ENCODE measurements around the gene TMUB2. TPM values are rescaled to one million over a fixed set of nuclear protein-coding genes. Genes with fewer than 3 reads are reported as not detected.

The TMUB2 gene
- total RNA-seq, 2 experiments from 2014 or later: 33.3 to 34.8 TPM

- Histone ChIP-seq H3K4me3 (ENCODE audit: low read length) (no peak overlapping the region), H3K4me1 (ENCODE audit: insufficient read depth, low read length) (peaks cover 93% of the 10 kb centered on the region), H3K9me3 (ENCODE audit: control insufficient read depth in 1 of 2, insufficient read depth in 1 of 2, low read length in 2 of 2) (no peaks in the 10 kb centered on the region), H3K27ac (ENCODE audit: low read depth in 1 of 2, low read length in 2 of 2) (peak overlapping the region; percentile 18 to 62), H3K36me3 (ENCODE audit: insufficient read depth, low read length) (peaks cover 68% of the 10 kb centered on the region), H3K27me3 (ENCODE audit: control insufficient read depth in 1 of 2, insufficient read depth in 2 of 2, low read length in 2 of 2) (no peaks in the 10 kb centered on the region)
- no peak for DNase-seq
- POLR2A ChIA-PET: interaction anchor here (1.0 to 5.1 kb wide), 3 partner anchors 7 to 112 kb away, joined by 3 to 84 read pairs (median 68); partner anchors contain the start of genes SLC25A39 and UBTF
- Mint-ChIP-seq H3K27ac (peak overlapping the region; percentile 86), H3K4me3 (peak overlapping the region; percentile 82), H3K4me1 (ENCODE audit: low read depth) (peaks cover 56% of the 10 kb centered on the region), H3K27me3 (no peaks in the 10 kb centered on the region), H3K9me3 (no peaks in the 10 kb centered on the region), H3K36me3 (ENCODE audit: low read depth) (peaks cover 73% of the 10 kb centered on the region)
- ATAC-seq (ENCODE audit: poor library complexity): no peak
- intact Hi-C loops (cut with DNase I, micrococcal nuclease): no loop called here
- no peak for TF ChIP-seq CTCF (IDR thresholded peaks at IDR 0.05)
- CTCF ChIA-PET: no interaction called here
Observed at GRCh38 chr17:44213403-44214229, 26.8 kb downstream of the TMUB2 start.

GRCh38 chr17:44214230-44214494 lies 27.4 kb downstream of the TMUB2 start:
- intact Hi-C loops (cut with DNase I, micrococcal nuclease): no loop called here
- DNase-seq (no peak), ATAC-seq (ENCODE audit: poor library complexity) (no peak)
- Mint-ChIP-seq H3K4me1 (ENCODE audit: low read depth) (peaks cover 56% of the 10 kb centered on the region), H3K27me3 (no peaks in the 10 kb centered on the region), H3K9me3 (no peaks in the 10 kb centered on the region), H3K27ac (peak overlapping the region; percentile 86), H3K4me3 (peak overlapping the region; percentile 82), H3K36me3 (ENCODE audit: low read depth) (peaks cover 71% of the 10 kb centered on the region)
- Histone ChIP-seq H3K4me3 (ENCODE audit: low read length) (no peak overlapping the region), H3K27me3 (ENCODE audit: control insufficient read depth in 1 of 2, insufficient read depth in 2 of 2, low read length in 2 of 2) (no peaks in the 10 kb centered on the region), H3K27ac (ENCODE audit: low read depth in 1 of 2, low read length in 2 of 2) (peak overlapping the region; percentile 18 to 62), H3K9me3 (ENCODE audit: control insufficient read depth in 1 of 2, insufficient read depth in 1 of 2, low read length in 2 of 2) (no peaks in the 10 kb centered on the region), H3K36me3 (ENCODE audit: insufficient read depth, low read length) (peaks cover 63% of the 10 kb centered on the region), H3K4me1 (ENCODE audit: insufficient read depth, low read length) (peaks cover 89% of the 10 kb centered on the region)
- POLR2A ChIA-PET: interaction anchor here (5.1 kb wide), 1 partner anchor 111 kb away, joined by 68 read pairs; the partner anchor contains the start of gene SLC25A39
- CTCF ChIA-PET: no interaction called here
- TF ChIP-seq CTCF (IDR thresholded peaks at IDR 0.05): no peak

GRCh38 chr17:44214896-44215295 lies 28.1 kb downstream of the TMUB2 start:
- Mint-ChIP-seq H3K36me3 (ENCODE audit: low read depth) (peaks cover 66% of the 10 kb centered on the region), H3K27me3 (no peaks in the 10 kb centered on the region), H3K4me3 (peak overlapping the region; percentile 38), H3K9me3 (no peaks in the 10 kb centered on the region), H3K4me1 (ENCODE audit: low read depth) (peaks cover 55% of the 10 kb centered on the region), H3K27ac (peak overlapping the region; percentile 86)
- DNase-seq (peak in 1 of 14 experiments; percentile 11), ATAC-seq (ENCODE audit: poor library complexity) (no peak)
- CTCF ChIA-PET: no interaction called here
- peaks cover 55% of the 10 kb centered on the region for H3K36me3 ChIP-seq (ENCODE audit: insufficient read depth, low read length)
- H3K27ac ChIP-seq (ENCODE audit: low read depth in 1 of 2, low read length in 2 of 2): peak overlapping the region in 1 of 2 donors; percentile 62
- H3K4me3 ChIP-seq (ENCODE audit: low read length): no peak overlapping the region
- intact Hi-C loops (cut with DNase I, micrococcal nuclease): no loop called here
- no peaks in the 10 kb centered on the region for H3K27me3 ChIP-seq (ENCODE audit: control insufficient read depth in 1 of 2, insufficient read depth in 2 of 2, low read length in 2 of 2)
- no peaks in the 10 kb centered on the region for H3K9me3 ChIP-seq (ENCODE audit: control insufficient read depth in 1 of 2, insufficient read depth in 1 of 2, low read length in 2 of 2)
- TF ChIP-seq CTCF (IDR thresholded peaks at IDR 0.05): no peak
- POLR2A ChIA-PET: interaction anchor here (5.1 to 10.5 kb wide), 2 partner anchors 14 to 111 kb away, joined by 68 to 181 read pairs; partner anchors contain the start of genes ATXN7L3 and SLC25A39
- peaks cover 82% of the 10 kb centered on the region for H3K4me1 ChIP-seq (ENCODE audit: insufficient read depth, low read length)

Data from CD4-positive, alpha-beta T cell (primary cell).